Adrenal gland (tissue), 12 donors: ENCODE measurements around the gene TENT5C. TPM values are rescaled to one million over a fixed set of nuclear protein-coding genes. Genes with fewer than 3 reads are reported as not detected.

Experiments used
- DNase-seq, 7 donors: peaks; one replicate each; pipeline ENCODE4 v3.0.0-alpha.2; 2019 to 2020
- H3K27ac ChIP-seq, 5 donors: fragments of 200-600 bp; sonication (generic) in 4 of 5; 1 replicate in 3 of 5; 2 replicates in 2 of 5; pipeline versions ENCODE4 v1.5.1 to v1.8.0; 2016 to 2020; ENCODE audit warnings: mild to moderate bottlenecking in 1 of 5
- H3K27me3 ChIP-seq: fragments of 200-600 bp; 2 replicates; pipeline ENCODE4 v1.8.0; 2021
- H3K36me3 ChIP-seq, 2 donors: fragments of 200-600 bp; replicated peaks in 1 of 2; 1 replicate in 1 of 2; 2 replicates in 1 of 2; pipeline versions ENCODE4 v1.5.1 to v1.8.0; 2018 to 2022
- H3K4me1 ChIP-seq, 2 donors: fragments of 200-600 bp; replicated peaks in 1 of 2; 1 replicate in 1 of 2; 2 replicates in 1 of 2; pipeline versions ENCODE4 v1.5.1 to v1.8.0; 2018 to 2021
- H3K4me3 ChIP-seq, 4 donors: fragments of 200-600 bp; sonication (generic) in 3 of 4; one replicate each; pipeline ENCODE4 v1.5.1; 2016 to 2018
- H3K9me3 ChIP-seq, 3 donors: fragments of 200-600 bp; sonication (generic) in 1 of 3; replicated peaks in 1 of 3; 1 replicate in 2 of 3; 2 replicates in 1 of 3; pipeline versions ENCODE4 v1.5.1 to v1.8.0; 2016 to 2021
- POLR2A ChIP-seq, 2 donors: fragments of 450-650 bp; IDR thresholded peaks; one replicate each; pipeline ENCODE4 v1.6.1; 2017; ENCODE audit warnings: antibody characterized with exemption in 2 of 2, mild to moderate bottlenecking in 2 of 2, moderate library complexity in 1 of 2
- WGBS, 4 donors: extraction: QIAGEN DNeasy Blood & Tissue Kit in 2 of 4; methylation state at CpG; one replicate each; pipeline versions ENCODE4 v1.1.5 to v1.1.7; 2013 to 2017; 5-methylcytosine and 5-hydroxymethylcytosine counted together
- intact Hi-C, 2 donors: fragments of 100-400 bp; cut with DNase I; formaldehyde crosslinking; loops; one replicate each; pipeline versions ENCODE4 v1.14.1 to v1.15.0; 2022 to 2023
- polyA plus RNA-seq, 3 donors: library from polyadenylated mRNA; stranded (reverse); fragments of 200-250 nt in 2 of 3; fragments of 350-450 nt in 1 of 3; fragmentation: Illumina TruSeq in 1 of 3; extraction: RNeasy Lipid Tissue Mini Kit (QIAGEN cat#74804) in 1 of 3; gene quantifications; one replicate each; pipeline ENCODE4 v1.2.3, GENCODE V29; 2013 to 2014
- total RNA-seq, 9 donors: library from RNA; depleted of rRNA in 4 of 9; stranded (reverse); fragments of >200 nt in 4 of 9; fragments of 120-200 nt in 1 of 9; fragmentation: NEBNext Ultra II Directional in 1 of 9; extraction: Animal tissue kit (Norgen Biotek cat#: 25700) in 1 of 9; gene quantifications; one replicate each; pipeline versions ENCODE4 v1.1.0 to v1.2.4, GENCODE V29; 2013 to 2023
- TF ChIP-seq, protein P1 (sequence below), 6 experiments: fragments of 450-650 bp in 4 of 6; fragments of 200-600 bp in 2 of 6; sonication (generic) in 1 of 6; IDR thresholded peaks; 1 replicate in 5 of 6; 2 replicates in 1 of 6; pipeline versions ENCODE4 v1.5.1 to v1.8.0; 2016 to 2021; ENCODE audit warnings: antibody characterized with exemption in 6 of 6, mild to moderate bottlenecking in 2 of 6, moderate library complexity in 1 of 6
- donor health status: healthy with polysubstance abuse.
- donor health status: Bipolar disorder and iron deficiency.
- donor health status: DM: yes; HTN: yes; CAD: no.
- donor health status: DM: no; HTN: no; CAD: no.
- donor health status: DM: no; HTN: no; CAD: no.
- donor health status: DM: yes; HTN: yes; CAD: no.

Gene TENT5C
- total and polyA plus RNA-seq, 12 donors, result 0.54 to 8.5 (median 2.0) TPM

DNA sequence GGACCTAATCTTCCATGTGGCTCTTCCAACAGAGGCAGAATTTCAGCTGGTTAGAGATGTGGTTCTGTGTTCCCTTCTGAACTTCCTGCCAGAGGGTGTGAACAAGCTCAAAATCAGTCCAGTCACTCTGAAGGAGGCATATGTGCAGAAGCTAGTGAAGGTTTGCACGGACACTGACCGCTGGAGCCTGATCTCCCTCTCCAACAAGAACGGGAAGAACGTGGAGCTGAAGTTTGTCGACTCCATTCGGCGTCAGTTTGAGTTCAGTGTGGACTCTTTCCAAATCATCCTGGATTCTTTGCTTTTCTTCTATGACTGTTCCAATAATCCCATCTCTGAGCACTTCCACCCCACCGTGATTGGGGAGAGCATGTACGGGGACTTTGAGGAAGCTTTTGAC, 17.3 kb downstream of the TENT5C start:
- DNase-seq, result no peak
- H3K27me3 ChIP-seq, result no peaks in the 10 kb centered on the region
- H3K4me3 ChIP-seq, result no peak overlapping the region
- H3K4me1 ChIP-seq, result no peaks in the 10 kb centered on the region
- no peaks in the 10 kb centered on the region for H3K36me3 ChIP-seq
- no peaks in the 10 kb centered on the region for H3K9me3 ChIP-seq
- no peak for TF ChIP-seq POLR2A (IDR thresholded peaks at IDR 0.05)
- TF ChIP-seq, protein P1, sequence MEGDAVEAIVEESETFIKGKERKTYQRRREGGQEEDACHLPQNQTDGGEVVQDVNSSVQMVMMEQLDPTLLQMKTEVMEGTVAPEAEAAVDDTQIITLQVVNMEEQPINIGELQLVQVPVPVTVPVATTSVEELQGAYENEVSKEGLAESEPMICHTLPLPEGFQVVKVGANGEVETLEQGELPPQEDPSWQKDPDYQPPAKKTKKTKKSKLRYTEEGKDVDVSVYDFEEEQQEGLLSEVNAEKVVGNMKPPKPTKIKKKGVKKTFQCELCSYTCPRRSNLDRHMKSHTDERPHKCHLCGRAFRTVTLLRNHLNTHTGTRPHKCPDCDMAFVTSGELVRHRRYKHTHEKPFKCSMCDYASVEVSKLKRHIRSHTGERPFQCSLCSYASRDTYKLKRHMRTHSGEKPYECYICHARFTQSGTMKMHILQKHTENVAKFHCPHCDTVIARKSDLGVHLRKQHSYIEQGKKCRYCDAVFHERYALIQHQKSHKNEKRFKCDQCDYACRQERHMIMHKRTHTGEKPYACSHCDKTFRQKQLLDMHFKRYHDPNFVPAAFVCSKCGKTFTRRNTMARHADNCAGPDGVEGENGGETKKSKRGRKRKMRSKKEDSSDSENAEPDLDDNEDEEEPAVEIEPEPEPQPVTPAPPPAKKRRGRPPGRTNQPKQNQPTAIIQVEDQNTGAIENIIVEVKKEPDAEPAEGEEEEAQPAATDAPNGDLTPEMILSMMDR (IDR thresholded peaks at IDR 0.05), result no peak
- intact Hi-C loops, result no loop called here
- no peak overlapping the region for H3K27ac ChIP-seq
- WGBS, 4 donors, result 82 to 91% (median 88%) methylated on average over 9 of the region's 9 CpGs

- Histone ChIP-seq H3K9me3 (no peaks in the 10 kb centered on the region), H3K4me1 (no peaks in the 10 kb centered on the region), H3K27ac (no peak overlapping the region), H3K4me3 (no peak overlapping the region), H3K27me3 (no peaks in the 10 kb centered on the region), H3K36me3 (no peaks in the 10 kb centered on the region)
- 81 to 98% (median 96%) methylated on average over 12 to 13 of the region's 13 CpGs for WGBS, 4 donors
- DNase-seq, result no peak
- TF ChIP-seq, protein P1 (IDR thresholded peaks at IDR 0.05), result no peak
- TF ChIP-seq POLR2A (IDR thresholded peaks at IDR 0.05), result no peak
- intact Hi-C loops, result no loop called here
These were observed 17.9 kb downstream of the TENT5C start for GRCh38 chr1:117623698-117624097.

- Histone ChIP-seq H3K4me3 (no peak overlapping the region), H3K9me3 (no peaks in the 10 kb centered on the region), H3K27me3 (no peaks in the 10 kb centered on the region), H3K36me3 (no peaks in the 10 kb centered on the region), H3K4me1 (no peaks in the 10 kb centered on the region), H3K27ac (no peak overlapping the region)
- TF ChIP-seq, protein P1 (IDR thresholded peaks at IDR 0.05), result no peak
- TF ChIP-seq POLR2A (IDR thresholded peaks at IDR 0.05), result no peak
- no peak for DNase-seq
- intact Hi-C loops, result no loop called here
- 73 to 84% (median 79%) methylated on average over 6 of the region's 6 CpGs for WGBS, 4 donors
These were observed 21.8 kb downstream of the TENT5C start for GRCh38 chr1:117627546-117628130.

DNA sequence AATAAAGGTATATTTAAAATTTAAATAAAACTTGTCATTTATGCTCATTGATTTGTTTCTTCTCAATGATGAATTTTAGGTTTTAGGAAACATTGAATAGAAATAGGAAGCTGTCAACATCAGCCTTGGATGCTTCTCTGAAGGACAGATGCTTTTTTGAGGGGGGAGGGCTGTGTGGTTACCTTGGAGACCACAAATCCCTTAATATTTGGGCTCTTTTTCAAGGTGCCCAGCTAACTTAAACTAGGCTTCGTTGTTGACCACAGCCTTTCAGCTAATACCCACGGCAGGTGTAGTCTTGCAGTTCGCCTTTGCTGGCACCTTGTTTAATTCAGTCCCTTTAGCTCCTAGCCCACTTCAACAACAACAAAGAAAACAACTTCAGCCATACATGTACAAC, 22.5 kb downstream of the TENT5C start:
- no peaks in the 10 kb centered on the region for H3K4me1 ChIP-seq
- H3K36me3 ChIP-seq, result no peaks in the 10 kb centered on the region
- no peaks in the 10 kb centered on the region for H3K9me3 ChIP-seq
- no peak overlapping the region for H3K27ac ChIP-seq
- no peak overlapping the region for H3K4me3 ChIP-seq
- intact Hi-C loops, result no loop called here
- WGBS, 4 donors, result 82 to 93% (median 89%) methylated on average over 3 of the region's 3 CpGs
- TF ChIP-seq POLR2A (IDR thresholded peaks at IDR 0.05), result no peak
- TF ChIP-seq, protein P1 (IDR thresholded peaks at IDR 0.05), result no peak
- no peak for DNase-seq
- no peaks in the 10 kb centered on the region for H3K27me3 ChIP-seq
